GM18909 (cell line): ENCODE data around the gene ERGIC1.
"Not testable (repeated sequence)": the region's sequence is repeated elsewhere in the genome, so short reads cannot be mapped to it uniquely, and the experiment has no call there.

Experiments
- ATAC-seq: cut with Tn5 transposase; IDR thresholded peaks from one replicate; pipeline ENCODE4 v1.9.1; 2021; ENCODE audit warnings: mild to moderate bottlenecking; ENCODE audit not compliant: unreplicated experiment, poor library complexity

Gene ERGIC1

GRCh38 chr5:172845154-172845553, 11.1 kb downstream of the ERGIC1 start:
- no peak for ATAC-seq

GRCh38 chr5:172845576-172845975, 11.5 kb downstream of the ERGIC1 start:
- no peak for ATAC-seq

- no peak for ATAC-seq
Observed at GRCh38 chr5:172846249-172846648, 12.2 kb downstream of the ERGIC1 start.

- no peak for ATAC-seq
Observed at GRCh38 chr5:172846677-172847076, 12.6 kb downstream of the ERGIC1 start.

- not testable (repeated sequence) for ATAC-seq
Observed at GRCh38 chr5:172847584-172847983, 13.5 kb downstream of the ERGIC1 start.

- no peak for ATAC-seq
Observed at GRCh38 chr5:172848419-172848818, 14.4 kb downstream of the ERGIC1 start.

GRCh38 chr5:172849606-172850453, 15.8 kb downstream of the ERGIC1 start:
- ATAC-seq, result peak; percentile 73

- ATAC-seq, result no peak
Observed at GRCh38 chr5:172850454-172850797, 16.4 kb downstream of the ERGIC1 start.

- ATAC-seq, result not testable (repeated sequence)
Observed at GRCh38 chr5:172851254-172851653, 17.2 kb downstream of the ERGIC1 start.

- ATAC-seq, result no peak
Observed at GRCh38 chr5:172852490-172853354, 18.7 kb downstream of the ERGIC1 start.

- ATAC-seq, result no peak
Observed at GRCh38 chr5:172853355-172853975, 19.4 kb downstream of the ERGIC1 start.

GRCh38 chr5:172854451-172854871, 20.4 kb downstream of the ERGIC1 start:
- no peak for ATAC-seq

- ATAC-seq, result no peak
Observed at GRCh38 chr5:172854971-172855370, 20.9 kb downstream of the ERGIC1 start.

GRCh38 chr5:172855597-172856292, 21.7 kb downstream of the ERGIC1 start:
- no peak for ATAC-seq

GRCh38 chr5:172856336-172856735, 22.3 kb downstream of the ERGIC1 start:
- no peak for ATAC-seq

GRCh38 chr5:172857982-172858381, 23.9 kb downstream of the ERGIC1 start:
- ATAC-seq, result no peak

GRCh38 chr5:172858511-172858989, 24.5 kb downstream of the ERGIC1 start:
- ATAC-seq, result no peak

GRCh38 chr5:172858990-172859811, 25.1 kb downstream of the ERGIC1 start:
- no peak for ATAC-seq

GRCh38 chr5:172859966-172860365, 25.9 kb downstream of the ERGIC1 start:
- no peak for ATAC-seq
